H1 (cell line): ENCODE measurements around the gene ACSL6. TPM values are rescaled to one million over a fixed set of nuclear protein-coding genes. Genes with fewer than 3 reads are reported as not detected.

Source experiments
- CTCF ChIA-PET: fragments of 300-600 bp; sonication (Branson Sonifier 250); formaldehyde crosslinking; loops from one replicate; lab custom pipeline; 2021; ENCODE audit not compliant: partially characterized antibody; lab: Charles Lee
- POLR2A ChIA-PET: fragments of 300-600 bp; sonication (Branson Sonifier 250); formaldehyde crosslinking; loops from one replicate; lab custom pipeline; 2021; ENCODE audit warnings: inconsistent platforms; ENCODE audit not compliant: partially characterized antibody; lab: Charles Lee
- DNase-seq, 2 experiments: peaks; one replicate each; pipeline versions ENCODE4 v3.0.0 to v3.0.0-alpha.2; 2010 to 2022; ENCODE audit warnings: low spot score in 2 of 2, low read depth in 1 of 2, mixed read lengths in 1 of 2
- FAIRE-seq: peaks from 2 replicates; lab custom pipeline; 2011; peaks lifted over from hg19 to GRCh38; lab: Jason Lieb, UNC
- H2AFZ ChIP-seq: 2 replicates; pipeline ENCODE4 v1.8.1; 2012; ENCODE audit warnings: low read length, inconsistent platforms
- H2AK5ac ChIP-seq: 2 replicates; pipeline ENCODE4 v1.6.1; 2013; ENCODE audit warnings: low read depth, low read length
- H2BK120ac ChIP-seq: replicated peaks from 2 replicates; pipeline ENCODE3; 2013; ENCODE audit warnings: low read depth, low read length, inconsistent platforms
- H2BK12ac ChIP-seq: 2 replicates; pipeline ENCODE4 v1.6.1; 2013; ENCODE audit warnings: low read depth, low read length
- H2BK15ac ChIP-seq: 2 replicates; pipeline ENCODE4 v1.6.1; 2013; ENCODE audit warnings: low read length
- H2BK20ac ChIP-seq: 2 replicates; pipeline ENCODE4 v1.6.1; 2013; ENCODE audit warnings: low read length
- H2BK5ac ChIP-seq: 2 replicates; pipeline ENCODE4 v1.6.1; 2013; ENCODE audit warnings: low read depth, low read length
- H3K14ac ChIP-seq: 2 replicates; pipeline ENCODE4 v1.6.1; 2013; ENCODE audit warnings: inconsistent platforms; ENCODE audit not compliant: insufficient read length
- H3K18ac ChIP-seq: 2 replicates; pipeline ENCODE4 v1.6.1; 2013; ENCODE audit warnings: low read length; ENCODE audit errors: extremely low read depth
- H3K23ac ChIP-seq: 2 replicates; pipeline ENCODE4 v1.6.1; 2013; ENCODE audit warnings: inconsistent platforms; ENCODE audit not compliant: insufficient read length
- H3K23me2 ChIP-seq: 2 replicates; pipeline ENCODE4 v1.6.1; 2013; ENCODE audit warnings: low read depth, low read length
- H3K27ac ChIP-seq: 2 replicates; pipeline ENCODE4 v1.6.1; 2011; ENCODE audit warnings: low read depth, low read length, inconsistent platforms
- H3K27me3 ChIP-seq, 4 experiments: replicated peaks in 1 of 4; 1 replicate in 1 of 4; 2 replicates in 3 of 4; pipeline versions ENCODE4 v1.6.1 to v1.8.1; 2011 to 2013; ENCODE audit warnings: low read length in 3 of 4, mild to moderate bottlenecking in 3 of 4, inconsistent platforms in 2 of 4, mixed read lengths in 2 of 4, moderate library complexity in 1 of 4; ENCODE audit not compliant: control insufficient read depth in 3 of 4, insufficient read depth in 3 of 4; ENCODE audit errors: extremely low read depth in 1 of 4
- H3K36me3 ChIP-seq, 4 experiments: 2 replicates each; pipeline versions ENCODE4 v1.6.1 to v1.8.1; 2011 to 2013; ENCODE audit warnings: mild to moderate bottlenecking in 4 of 4, low read length in 3 of 4, moderate library complexity in 2 of 4, control low read depth in 1 of 4, inconsistent platforms in 1 of 4; ENCODE audit not compliant: insufficient read depth in 4 of 4, control insufficient read depth in 2 of 4
- H3K4ac ChIP-seq: replicated peaks from 2 replicates; pipeline ENCODE3; 2013; ENCODE audit warnings: low read length, low read depth, mixed read lengths, inconsistent platforms; ENCODE audit not compliant: insufficient read length
- H3K4me1 ChIP-seq, 4 experiments: replicated peaks in 1 of 4; 1 replicate in 1 of 4; 2 replicates in 3 of 4; pipeline versions ENCODE4 v1.6.1 to v1.8.1; 2011 to 2013; ENCODE audit warnings: low read length in 3 of 4, inconsistent platforms in 2 of 4, mixed read lengths in 1 of 4; ENCODE audit not compliant: insufficient read depth in 4 of 4, control insufficient read depth in 3 of 4
- H3K4me2 ChIP-seq, 2 experiments: 2 replicates each; pipeline versions ENCODE4 v1.6.1 to v1.8.1; 2011 to 2013; ENCODE audit warnings: low read depth in 2 of 2, low read length in 2 of 2, control low read depth in 1 of 2, inconsistent platforms in 1 of 2, mild to moderate bottlenecking in 1 of 2; ENCODE audit not compliant: insufficient read depth in 1 of 2
- H3K4me3 ChIP-seq, 4 experiments: fragments of 200-600, 300-600 bp in 1 of 4; sonication (generic), shearing (Covaris generic), sonication (Bioruptor Twin) in 1 of 4; 2 replicates each; pipeline versions ENCODE4 v1.5.1 to v1.8.1; 2011 to 2016; ENCODE audit warnings: low read length in 4 of 4, low read depth in 3 of 4, control low read depth in 2 of 4, inconsistent platforms in 2 of 4, mild to moderate bottlenecking in 2 of 4, mixed read lengths in 1 of 4, moderate library complexity in 1 of 4; ENCODE audit not compliant: insufficient read depth in 2 of 4; ENCODE audit errors: extremely low read depth in 1 of 4
- H3K56ac ChIP-seq: replicated peaks from 2 replicates; pipeline ENCODE3; 2013; ENCODE audit warnings: low read depth, mild to moderate bottlenecking, mixed read lengths, low read length, inconsistent platforms; ENCODE audit not compliant: insufficient read length
- H3K79me1 ChIP-seq: 2 replicates; pipeline ENCODE4 v1.6.1; 2013; ENCODE audit warnings: low read depth, low read length, control low read depth
- H3K79me2 ChIP-seq, 2 experiments: 2 replicates each; pipeline versions ENCODE4 v1.6.1 to v1.8.1; 2012 to 2013; ENCODE audit warnings: low read length in 2 of 2, mild to moderate bottlenecking in 2 of 2, inconsistent platforms in 1 of 2; ENCODE audit not compliant: insufficient read depth in 2 of 2, control insufficient read depth in 1 of 2
- H3K9ac ChIP-seq, 4 experiments: replicated peaks in 1 of 4; 1 replicate in 1 of 4; 2 replicates in 3 of 4; pipeline versions ENCODE4 v1.6.1 to v1.8.1; 2011 to 2013; ENCODE audit warnings: low read depth in 3 of 4, low read length in 3 of 4, control low read depth in 2 of 4, mild to moderate bottlenecking in 2 of 4, moderate library complexity in 2 of 4, inconsistent platforms in 1 of 4; ENCODE audit errors: extremely low read depth in 1 of 4
- H3K9me3 ChIP-seq, 2 experiments: 2 replicates each; pipeline versions ENCODE4 v1.6.1 to v1.8.1; 2012 to 2013; ENCODE audit warnings: mild to moderate bottlenecking in 2 of 2, moderate library complexity in 2 of 2, control low read depth in 1 of 2, inconsistent platforms in 1 of 2, low read depth in 1 of 2, low read length in 1 of 2, mixed read lengths in 1 of 2; ENCODE audit not compliant: insufficient read depth in 2 of 2
- H4K20me1 ChIP-seq, 2 experiments: replicated peaks in 1 of 2; 2 replicates each; pipeline versions ENCODE3 to v1.8.1; 2011 to 2013; ENCODE audit warnings: inconsistent platforms in 2 of 2, low read length in 2 of 2, mild to moderate bottlenecking in 1 of 2; ENCODE audit not compliant: insufficient read depth in 2 of 2, control insufficient read depth in 1 of 2
- H4K5ac ChIP-seq: 2 replicates; pipeline ENCODE4 v1.6.1; 2013; ENCODE audit warnings: low read length, low read depth, mixed read lengths, inconsistent platforms; ENCODE audit not compliant: insufficient read length
- H4K8ac ChIP-seq: 2 replicates; pipeline ENCODE4 v1.8.0; 2013; ENCODE audit warnings: mild to moderate bottlenecking, moderate library complexity, low read length, inconsistent platforms; ENCODE audit not compliant: insufficient read depth; ENCODE audit errors: extremely low read depth
- H4K91ac ChIP-seq: replicated peaks from 2 replicates; pipeline ENCODE3; 2013; ENCODE audit warnings: low read length, mixed read lengths, inconsistent platforms; ENCODE audit not compliant: insufficient read length
- ASH2L ChIP-seq: fragments of 200-600, 300-600 bp; sonication (generic); IDR thresholded peaks from one replicate; pipeline ENCODE4 v1.7.1; 2017; ENCODE audit warnings: low read length
- ATF3 ChIP-seq: IDR thresholded peaks from 2 replicates; pipeline ENCODE4 v1.6.1; 2011; ENCODE audit warnings: low read depth, mild to moderate bottlenecking, low read length; ENCODE audit not compliant: insufficient read depth
- BRCA1 ChIP-seq: IDR thresholded peaks from 2 replicates; pipeline ENCODE4 v1.6.1; 2012; ENCODE audit warnings: low read depth, low read length, improper control_type of control experiment
- CREB1 ChIP-seq: IDR thresholded peaks from 2 replicates; pipeline ENCODE4 v1.6.1; 2012; ENCODE audit warnings: inconsistent platforms
- E2F6 ChIP-seq: IDR thresholded peaks from 2 replicates; pipeline ENCODE4 v1.6.1; 2012; ENCODE audit warnings: inconsistent platforms
- EGR1 ChIP-seq: IDR thresholded peaks from 2 replicates; pipeline ENCODE4 v1.6.1; 2011; ENCODE audit warnings: low read depth, low read length, borderline replicate concordance
- EP300 ChIP-seq, 2 experiments: IDR thresholded peaks; 1 replicate in 1 of 2; 2 replicates in 1 of 2; pipeline ENCODE4 v1.6.1; 2011 to 2012; ENCODE audit warnings: low read depth in 2 of 2, low read length in 2 of 2, mild to moderate bottlenecking in 2 of 2, borderline replicate concordance in 1 of 2, inconsistent platforms in 1 of 2, moderate library complexity in 1 of 2
- KDM1A ChIP-seq: fragments of 200-600, 300-600 bp; sonication (generic); IDR thresholded peaks from 2 replicates; pipeline ENCODE4 v1.7.1; 2016; ENCODE audit warnings: mild to moderate bottlenecking, low read length, borderline replicate concordance
- PHF8 ChIP-seq: fragments of 200-600 bp; sonication (generic); conservative IDR thresholded peaks from 2 replicates; pipeline ENCODE4 v1.7.1; 2012; ENCODE audit warnings: low read depth, mild to moderate bottlenecking, inconsistent platforms, low read length, moderate library complexity
- SAP30 ChIP-seq: fragments of 300-600 bp; sonication (generic); IDR thresholded peaks from 2 replicates; pipeline ENCODE4 v1.7.1; 2012; ENCODE audit warnings: low read length, moderate library complexity, mild to moderate bottlenecking, inconsistent platforms; ENCODE audit not compliant: insufficient read depth, insufficient replicate concordance
- SP1 ChIP-seq: IDR thresholded peaks from 2 replicates; pipeline ENCODE4 v1.6.1; 2011; ENCODE audit warnings: low read depth, low read length
- SP4 ChIP-seq: IDR thresholded peaks from 2 replicates; pipeline ENCODE4 v1.6.1; 2012; ENCODE audit warnings: low read length, inconsistent platforms
- TEAD4 ChIP-seq: IDR thresholded peaks from 2 replicates; pipeline ENCODE4 v1.6.1; 2012; ENCODE audit warnings: low read depth, low read length, inconsistent platforms, mixed read lengths
- YY1 ChIP-seq: IDR thresholded peaks from 2 replicates; pipeline ENCODE4 v1.6.1; 2011; ENCODE audit warnings: low read depth, mild to moderate bottlenecking, low read length
- WGBS, 2 experiments: shearing (Covaris generic) in 1 of 2; methylation state at CpG; one replicate each; pipeline versions ENCODE4 v1.1.6 to v1.1.7; 2013 to 2015; ENCODE audit warnings: low lambda C conversion rate in 2 of 2, mixed read lengths in 2 of 2, inconsistent platforms in 1 of 2, low coverage in 1 of 2, missing lambda C conversion rate in 1 of 2; ENCODE audit not compliant: insufficient replicate concordance in 2 of 2, insufficient coverage in 1 of 2, insufficient read length in 1 of 2; ENCODE audit errors: extremely low coverage in 1 of 2, missing lambda C conversion rate in 1 of 2; 5-methylcytosine and 5-hydroxymethylcytosine counted together
- polyA plus RNA-seq, 7 experiments: library from polyadenylated mRNA; depleted of rRNA in 3 of 7; stranded (reverse) in 5 of 7; unstranded in 2 of 7; fragments of >200 nt in 5 of 7; fragments of 200-250 nt in 2 of 7; gene quantifications; 1 replicate in 5 of 7; 2 replicates in 1 of 7; 4 replicates in 1 of 7; pipeline versions ENCODE4 v1.2.1 to v1.2.3, GENCODE V29; 2011 to 2013; ENCODE audit warnings: missing spikeins in 2 of 7, mixed read lengths in 2 of 7
- total RNA-seq: library from RNA; stranded (reverse); fragmentation: NEBNext Ultra II Directional; extraction: Animal tissue kit (Norgen Biotek cat#: 25700); gene quantifications from 2 replicates; pipeline ENCODE4 v1.2.1, GENCODE V29; 2021

Gene ACSL6
- total and polyA plus RNA-seq, 2 of the 8 experiments (the other 6 are each of a cell fraction or from before 2014, with no cell fraction given) = 2.3 to 2.4 TPM

- Histone ChIP-seq H4K91ac (no peak overlapping the region), H3K18ac (no peak overlapping the region), H3K79me1 (no peaks in the 10 kb centered on the region), H3K36me3 (no peaks in the 10 kb centered on the region), H2BK12ac (no peak overlapping the region), H4K5ac (no peak overlapping the region), H2AFZ (no peak overlapping the region), H3K56ac (no peak overlapping the region), H3K27me3 (no peaks in the 10 kb centered on the region), H2BK20ac (no peak overlapping the region), H3K9ac (no peak overlapping the region), H2AK5ac (no peak overlapping the region), H3K4me2 (no peak overlapping the region), H3K27ac (no peak overlapping the region), H3K23me2 (no peaks in the 10 kb centered on the region), H2BK5ac (no peak overlapping the region), H3K4me1 (peaks cover 0 to 12% (median 7%) of the 10 kb centered on the region in 4 experiments; a peak in 6 of 7 replicates), H4K20me1 (peaks cover 0 to 2% of the 10 kb centered on the region in 2 experiments), H3K23ac (no peak overlapping the region), H2BK15ac (no peak overlapping the region), H3K9me3 (no peaks in the 10 kb centered on the region), H2BK120ac (no peak overlapping the region), H3K79me2 (no peaks in the 10 kb centered on the region), H3K4ac (no peak overlapping the region), H3K4me3 (no peak overlapping the region), H4K8ac (no peak overlapping the region), H3K14ac (no peak overlapping the region)
- ChIA-PET POLR2A (no interaction called here), CTCF (interaction anchor here (0.5 to 4.3 kb wide), 4 partner anchors 10 to 497 kb away, joined by 3 to 23 read pairs (median 4); no protein-coding TSS in a partner anchor)
- DNase-seq (no peak), FAIRE-seq (no peak)
- 90% methylated on average over 13 of the region's 13 CpGs; no CpG with 5 or more reads in 1 of the 2 experiments for WGBS, 2 experiments
- TF ChIP-seq E2F6 (no peak), EP300 (IDR thresholded peaks at IDR 0.05; ENCODE audit: borderline replicate concordance in 1 of 2, low read depth in 2 of 2, low read length in 2 of 2) (no peak), TEAD4 (no peak), YY1 (no peak), PHF8 (no peak), SAP30 (no peak), BRCA1 (no peak), EGR1 (no peak), SP4 (no peak), SP1 (no peak), ASH2L (no peak), KDM1A (no peak), CREB1 (no peak), ATF3 (no peak)
These were observed 20.7 kb downstream of the ACSL6 start for GRCh38 chr5:131990716-131991115.
